Measurements from ENCODE around the gene SLC25A6. TPM values are rescaled to one million over a fixed set of nuclear protein-coding genes. Genes with fewer than 3 reads are reported as not detected.

The SLC25A6 gene
- polyA plus RNA-seq, 3 donors: 442 to 769 (median 449) TPM

- Histone ChIP-seq H3K4me2 (replicated peaks; ENCODE audit: extremely low read depth, low read length, poor library complexity, severe bottlenecking) (no peak overlapping the region), H3K9ac (ENCODE audit: insufficient read depth, low read length, poor library complexity, severe bottlenecking) (no peak overlapping the region), H4K20me1 (ENCODE audit: insufficient read depth, low read length) (no peaks in the 10 kb centered on the region), H3K4me1 (ENCODE audit: control insufficient read depth in 1 of 2, insufficient read depth in 2 of 2, low read length in 2 of 2) (peaks cover 25 to 30% of the 10 kb centered on the region in 2 donors), H3K4me3 (replicated peaks in 1 of 3; ENCODE audit: low read depth in 2 of 3, low read length in 3 of 3) (no peak overlapping the region), H3K27me3 (ENCODE audit: control insufficient read depth in 2 of 2, insufficient read depth in 2 of 2, low read length in 2 of 2) (no peaks in the 10 kb centered on the region), H3K27ac (ENCODE audit: low read depth in 1 of 2, low read length in 2 of 2) (peak overlapping the region in 1 of 2 donors; percentile 39), H3K9me3 (replicated peaks in 1 of 2; ENCODE audit: control insufficient read depth in 1 of 2, insufficient read depth in 1 of 2, low read length in 2 of 2) (peaks cover 0 to 4% of the 10 kb centered on the region in 2 donors), H2AFZ (ENCODE audit: insufficient read depth, low read depth, low read length, poor library complexity, severe bottlenecking) (no peak overlapping the region), H3K79me2 (ENCODE audit: insufficient read depth, low read length) (no peaks in the 10 kb centered on the region), H3K36me3 (replicated peaks in 1 of 2; ENCODE audit: control insufficient read depth in 1 of 2, insufficient read depth in 2 of 2, low read length in 2 of 2) (no peaks in the 10 kb centered on the region)
- H3K27ac Mint-ChIP-seq: peak overlapping the region in 6 of 7 donors; percentile 86 to 95 (median 88)
- intact Hi-C loops (cut with micrococcal nuclease): no loop called here
- no peak for TF ChIP-seq CTCF (IDR thresholded peaks at IDR 0.05)
- peaks cover 13 to 32% of the 10 kb centered on the region in 2 donors for H3K36me3 Mint-ChIP-seq
- H3K9me3 Mint-ChIP-seq: peaks cover 2 to 11% (median 10%) of the 10 kb centered on the region in 7 donors
- peak; percentile 84 to 95 (median 85) for DNase-seq
- 76% methylated on average over 18 of the region's 22 CpGs for WGBS (ENCODE audit: insufficient coverage)
- H3K27me3 Mint-ChIP-seq (ENCODE audit: low read depth in 3 of 3): peaks cover 0 to 6% (median 0%) of the 10 kb centered on the region in 3 donors
- H3K4me1 Mint-ChIP-seq: peaks cover 31% of the 10 kb centered on the region
- peak overlapping the region; percentile 54 to 72 for H3K4me3 Mint-ChIP-seq
Measured at GRCh38 chrX:1341545-1342184, 50.2 kb downstream of the SLC25A6 start.

GRCh38 chrX:1336948-1337779 is 54.7 kb downstream of the SLC25A6 start:
- intact Hi-C loops (cut with micrococcal nuclease): loop anchor here in 1 of 2 donors (10.0 kb wide), 1 partner anchor 168 kb away; no protein-coding TSS in a partner anchor
- Mint-ChIP-seq H3K9me3 (peaks cover 2 to 19% (median 11%) of the 10 kb centered on the region in 7 donors), H3K36me3 (peaks cover 4 to 14% of the 10 kb centered on the region in 2 donors), H3K27me3 (ENCODE audit: low read depth in 3 of 3) (peaks cover 2 to 25% (median 3%) of the 10 kb centered on the region in 3 donors), H3K4me1 (peaks cover 64% of the 10 kb centered on the region), H3K27ac (peak overlapping the region; percentile 93 to 100 (median 97)), H3K4me3 (peak overlapping the region; percentile 95 to 96)
- Histone ChIP-seq H3K4me3 (replicated peaks in 1 of 3; ENCODE audit: low read depth in 2 of 3, low read length in 3 of 3) (peak overlapping the region; percentile 59 to 78 (median 74)), H2AFZ (ENCODE audit: insufficient read depth, low read depth, low read length, poor library complexity, severe bottlenecking) (peak overlapping the region; percentile 3), H3K36me3 (replicated peaks in 1 of 2; ENCODE audit: control insufficient read depth in 1 of 2, insufficient read depth in 2 of 2, low read length in 2 of 2) (no peaks in the 10 kb centered on the region), H3K9ac (ENCODE audit: insufficient read depth, low read length, poor library complexity, severe bottlenecking) (peak overlapping the region; percentile 72), H3K27ac (ENCODE audit: low read depth in 1 of 2, low read length in 2 of 2) (peak overlapping the region; percentile 87 to 93), H3K4me1 (ENCODE audit: control insufficient read depth in 1 of 2, insufficient read depth in 2 of 2, low read length in 2 of 2) (peaks cover 65 to 68% of the 10 kb centered on the region in 2 donors), H3K79me2 (ENCODE audit: insufficient read depth, low read length) (no peaks in the 10 kb centered on the region), H4K20me1 (ENCODE audit: insufficient read depth, low read length) (no peaks in the 10 kb centered on the region), H3K9me3 (replicated peaks in 1 of 2; ENCODE audit: control insufficient read depth in 1 of 2, insufficient read depth in 1 of 2, low read length in 2 of 2) (peaks cover 0 to 4% of the 10 kb centered on the region in 2 donors), H3K4me2 (replicated peaks; ENCODE audit: extremely low read depth, low read length, poor library complexity, severe bottlenecking) (peak overlapping the region; percentile 66), H3K27me3 (ENCODE audit: control insufficient read depth in 2 of 2, insufficient read depth in 2 of 2, low read length in 2 of 2) (no peaks in the 10 kb centered on the region)
- no peak for TF ChIP-seq CTCF (IDR thresholded peaks at IDR 0.05)
- no peak for DNase-seq
- WGBS (ENCODE audit: insufficient coverage): 0% methylated on average over 4 of the region's 18 CpGs

All from CD14-positive monocyte (primary cell).